K562 (cell line): Measurements from ENCODE around the gene BLZF1. TPM values are rescaled to one million over a fixed set of nuclear protein-coding genes. Genes with fewer than 3 reads are reported as not detected.

Source experiments
- CBFB ChIP-seq: sonication (generic); formaldehyde crosslinking; IDR thresholded peaks from 2 replicates; pipeline ENCODE4 v1.4.0; 2020; ENCODE audit warnings: mild to moderate bottlenecking, missing genetic modification reagents
- CEBPG ChIP-seq, 3 experiments: fragments of 200-800 bp in 1 of 3; sonication (Bioruptor generic) in 1 of 3; sonication (generic) in 1 of 3; formaldehyde crosslinking in 1 of 3; IDR thresholded peaks in 2 of 3; conservative IDR thresholded peaks in 1 of 3; 2 replicates each; pipeline versions ENCODE4 v1.6.1 to v1.8.0; 2016 to 2022; ENCODE audit warnings: missing compliant biosample characterization in 2 of 3, missing genetic modification characterization in 2 of 3, mild to moderate bottlenecking in 1 of 3, missing genetic modification reagents in 1 of 3
- DACH1 ChIP-seq: fragments of 450-650 bp; IDR thresholded peaks from 2 replicates; pipeline ENCODE4 v1.6.1; 2018; ENCODE audit not compliant: partially characterized antibody
- HBP1 ChIP-seq: fragments of 450-650 bp; formaldehyde crosslinking; IDR thresholded peaks from 2 replicates; pipeline ENCODE4 v1.4.0; 2022; ENCODE audit warnings: missing genetic modification characterization
- HDGF ChIP-seq: fragments of 450-650 bp; IDR thresholded peaks from 2 replicates; pipeline ENCODE4 v1.6.1; 2016
- MEF2A ChIP-seq: IDR thresholded peaks from 2 replicates; pipeline ENCODE4 v1.6.1; 2011; ENCODE audit warnings: low read depth, mild to moderate bottlenecking, low read length, moderate library complexity; ENCODE audit not compliant: control insufficient read depth
- NUFIP1 ChIP-seq: fragments of 450-650 bp; IDR thresholded peaks from 2 replicates; pipeline ENCODE4 v1.6.1; 2018; ENCODE audit not compliant: partially characterized antibody
- RFX5 ChIP-seq: IDR thresholded peaks from 2 replicates; pipeline ENCODE4 v1.6.1; 2011; ENCODE audit warnings: low read depth, mild to moderate bottlenecking, improper control_type of control experiment, low read length
- SMAD3 ChIP-seq: fragments of 450-650 bp; formaldehyde crosslinking; conservative IDR thresholded peaks from 2 replicates; pipeline ENCODE4 v1.4.0; 2020; ENCODE audit warnings: mild to moderate bottlenecking
- SMC3 ChIP-seq: conservative IDR thresholded peaks from 2 replicates; pipeline ENCODE4 v1.6.1; 2011; ENCODE audit warnings: low read depth, low read length, improper control_type of control experiment; ENCODE audit not compliant: insufficient read depth
- SREBF1 ChIP-seq: fragments of 150-350 bp; IDR thresholded peaks from 2 replicates; pipeline ENCODE4 v1.6.1; 2014; ENCODE audit warnings: antibody characterized with exemption, low read depth, low read length, borderline replicate concordance
- ZNF23 ChIP-seq: fragments of 250-450 bp; sonication (Bioruptor Pico); IDR thresholded peaks from 2 replicates; pipeline ENCODE4 v1.4.0; 2020; ENCODE audit warnings: mild to moderate bottlenecking
- ZNF589 ChIP-seq: fragments of 200-800 bp; sonication (Bioruptor generic); IDR thresholded peaks from 2 replicates; pipeline ENCODE4 v1.6.1; 2016; ENCODE audit warnings: low read depth, missing genetic modification characterization, missing compliant biosample characterization
- ZNF644 ChIP-seq: fragments of 200-800 bp; sonication (Bioruptor generic); IDR thresholded peaks from 2 replicates; pipeline ENCODE4 v1.6.1; 2016; ENCODE audit warnings: low read depth, missing genetic modification characterization, missing compliant biosample characterization
- ZNF699 ChIP-seq: fragments of 250-450 bp; sonication (Bioruptor Pico); IDR thresholded peaks from 2 replicates; pipeline ENCODE4 v1.8.0; 2021; ENCODE audit warnings: mild to moderate bottlenecking, moderate library complexity; ENCODE audit not compliant: insufficient replicate concordance
- polyA plus RNA-seq, 8 experiments: library from polyadenylated mRNA; depleted of rRNA in 4 of 8; stranded (reverse) in 5 of 8; unstranded in 3 of 8; fragments of >200 nt; fragmentation: Nextera tagmentation in 2 of 8; fragmentation: Illumina TruSeq in 1 of 8; extraction: Ambion mirVana in 2 of 8; extraction: Trizol in 1 of 8; gene quantifications; 2 replicates each; pipeline versions ENCODE4 v1.2.1 to v1.2.3, GENCODE V29; 2011 to 2014; ENCODE audit warnings: inconsistent platforms in 1 of 8, missing spikeins in 1 of 8
- total RNA-seq, 7 experiments: library from RNA; depleted of rRNA in 6 of 7; stranded (reverse); fragments of >200 nt in 6 of 7; fragmentation: Illumina TruSeq in 2 of 7; extraction: Trizol in 2 of 7; gene quantifications; 2 replicates each; pipeline versions ENCODE4 v1.2.1 to v1.2.3, GENCODE V29; 2011 to 2021; ENCODE audit warnings: low replicate concordance in 1 of 7
- TF ChIP-seq, protein P1 (sequence below): conservative IDR thresholded peaks from 2 replicates; pipeline ENCODE4 v1.6.1; 2011; ENCODE audit warnings: low read depth, mild to moderate bottlenecking, low read length; ENCODE audit not compliant: control insufficient read depth
- TF ChIP-seq, protein P2 (sequence below): fragments of 250-450 bp; sonication (Bioruptor Pico); IDR thresholded peaks from 2 replicates; pipeline ENCODE4 v1.8.0; 2022; ENCODE audit warnings: inconsistent platforms
- TF ChIP-seq, protein P3 (sequence below): IDR thresholded peaks from 2 replicates; pipeline ENCODE4 v1.6.1; 2012; ENCODE audit warnings: low read depth, low read length, improper control_type of control experiment, borderline replicate concordance
- TF ChIP-seq, protein P4 (sequence below), 2 experiments: fragments of 450-650 bp in 1 of 2; sonication (generic) in 1 of 2; formaldehyde crosslinking in 1 of 2; IDR thresholded peaks in 1 of 2; conservative IDR thresholded peaks in 1 of 2; 2 replicates each; pipeline versions ENCODE4 v1.6.1 to v1.8.1; 2016 to 2023; ENCODE audit warnings: mild to moderate bottlenecking in 2 of 2, moderate library complexity in 2 of 2, inconsistent platforms in 1 of 2, missing genetic modification reagents in 1 of 2

Gene BLZF1
- total and polyA plus RNA-seq, 9 of the 15 experiments (the other 6 are each of a cell fraction or from before 2014, with no cell fraction given), result 20.5 to 32.8 (median 25.3) TPM

DNA sequence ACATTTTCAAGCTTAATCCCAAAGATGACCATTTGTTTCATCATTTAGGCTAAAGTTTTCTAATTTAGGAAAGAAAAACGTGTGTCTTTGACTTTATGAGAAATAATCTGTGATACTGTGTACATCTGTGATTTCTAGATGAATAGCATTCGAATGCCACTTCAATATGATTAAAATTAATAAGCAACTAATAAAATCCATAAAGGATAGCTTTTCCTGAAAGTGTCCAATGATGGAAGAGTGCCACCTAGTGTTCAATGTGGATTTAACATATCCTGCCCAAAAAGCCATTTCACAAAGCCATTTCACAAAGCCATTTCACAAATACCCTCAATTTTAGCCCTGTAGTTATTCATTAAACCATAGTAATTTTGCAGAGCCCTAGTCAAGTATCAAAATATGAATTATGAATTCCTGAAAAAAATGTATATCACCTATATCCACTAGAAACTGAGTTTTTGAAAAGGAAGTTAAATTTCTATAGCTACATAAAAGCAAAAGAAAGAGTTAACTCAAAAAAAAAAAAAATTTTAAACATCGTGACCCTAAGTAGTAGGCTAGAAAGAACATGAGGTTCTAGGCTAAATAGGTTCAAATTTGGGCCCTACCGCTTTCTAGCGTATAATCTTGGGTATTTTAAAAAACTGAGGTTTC lies 19.5 kb upstream of the BLZF1 start (continued):
- TF ChIP-seq, protein P1, sequence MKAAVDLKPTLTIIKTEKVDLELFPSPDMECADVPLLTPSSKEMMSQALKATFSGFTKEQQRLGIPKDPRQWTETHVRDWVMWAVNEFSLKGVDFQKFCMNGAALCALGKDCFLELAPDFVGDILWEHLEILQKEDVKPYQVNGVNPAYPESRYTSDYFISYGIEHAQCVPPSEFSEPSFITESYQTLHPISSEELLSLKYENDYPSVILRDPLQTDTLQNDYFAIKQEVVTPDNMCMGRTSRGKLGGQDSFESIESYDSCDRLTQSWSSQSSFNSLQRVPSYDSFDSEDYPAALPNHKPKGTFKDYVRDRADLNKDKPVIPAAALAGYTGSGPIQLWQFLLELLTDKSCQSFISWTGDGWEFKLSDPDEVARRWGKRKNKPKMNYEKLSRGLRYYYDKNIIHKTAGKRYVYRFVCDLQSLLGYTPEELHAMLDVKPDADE, result no peak
- TF ChIP-seq ZNF23 (no peak), CBFB (no peak), SMC3 (peak; percentile 75), HDGF (no peak), ZNF589 (CRISPR knock-in tag) (0 out of 2 replicates have a peak, but pooled peaks have one; percentile 55), DACH1 (peak; percentile 91), HBP1 (CRISPR knock-in tag) (no peak), SMAD3 (CRISPR knock-in tag) (no peak), SREBF1 (no peak), ZNF644 (tag) (no peak), MEF2A (no peak), NUFIP1 (no peak), ZNF699 (CRISPR knock-in tag) (no peak), RFX5 (no peak), CEBPG (CRISPR knock-in tag; IDR thresholded peaks at IDR 0.05) (no peak), CEBPG (tag; conservative IDR thresholded peaks at IDR 0.05 in 1 of 2, IDR thresholded peaks at IDR 0.05 in 1 of 2) (peak; percentile 34 to 56; a peak in 2 of 4 replicates)
- TF ChIP-seq, protein P2, sequence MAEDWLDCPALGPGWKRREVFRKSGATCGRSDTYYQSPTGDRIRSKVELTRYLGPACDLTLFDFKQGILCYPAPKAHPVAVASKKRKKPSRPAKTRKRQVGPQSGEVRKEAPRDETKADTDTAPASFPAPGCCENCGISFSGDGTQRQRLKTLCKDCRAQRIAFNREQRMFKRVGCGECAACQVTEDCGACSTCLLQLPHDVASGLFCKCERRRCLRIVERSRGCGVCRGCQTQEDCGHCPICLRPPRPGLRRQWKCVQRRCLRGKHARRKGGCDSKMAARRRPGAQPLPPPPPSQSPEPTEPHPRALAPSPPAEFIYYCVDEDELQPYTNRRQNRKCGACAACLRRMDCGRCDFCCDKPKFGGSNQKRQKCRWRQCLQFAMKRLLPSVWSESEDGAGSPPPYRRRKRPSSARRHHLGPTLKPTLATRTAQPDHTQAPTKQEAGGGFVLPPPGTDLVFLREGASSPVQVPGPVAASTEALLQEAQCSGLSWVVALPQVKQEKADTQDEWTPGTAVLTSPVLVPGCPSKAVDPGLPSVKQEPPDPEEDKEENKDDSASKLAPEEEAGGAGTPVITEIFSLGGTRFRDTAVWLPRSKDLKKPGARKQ (CRISPR knock-in tag), result no peak
- TF ChIP-seq, protein P3, sequence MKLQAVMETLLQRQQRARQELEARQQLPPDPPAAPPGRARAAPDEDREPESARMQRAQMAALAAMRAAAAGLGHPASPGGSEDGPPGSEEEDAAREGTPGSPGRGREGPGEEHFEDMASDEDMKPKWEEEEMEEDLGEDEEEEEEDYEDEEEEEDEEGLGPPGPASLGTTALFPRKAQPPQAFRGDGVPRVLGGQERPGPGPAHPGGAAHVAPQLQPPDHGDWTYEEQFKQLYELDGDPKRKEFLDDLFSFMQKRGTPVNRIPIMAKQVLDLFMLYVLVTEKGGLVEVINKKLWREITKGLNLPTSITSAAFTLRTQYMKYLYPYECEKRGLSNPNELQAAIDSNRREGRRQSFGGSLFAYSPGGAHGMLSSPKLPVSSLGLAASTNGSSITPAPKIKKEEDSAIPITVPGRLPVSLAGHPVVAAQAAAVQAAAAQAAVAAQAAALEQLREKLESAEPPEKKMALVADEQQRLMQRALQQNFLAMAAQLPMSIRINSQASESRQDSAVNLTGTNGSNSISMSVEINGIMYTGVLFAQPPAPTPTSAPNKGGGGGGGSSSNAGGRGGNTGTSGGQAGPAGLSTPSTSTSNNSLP, result peak; percentile 54; the same call in 1 of the 2 replicates
- TF ChIP-seq, protein P4, sequence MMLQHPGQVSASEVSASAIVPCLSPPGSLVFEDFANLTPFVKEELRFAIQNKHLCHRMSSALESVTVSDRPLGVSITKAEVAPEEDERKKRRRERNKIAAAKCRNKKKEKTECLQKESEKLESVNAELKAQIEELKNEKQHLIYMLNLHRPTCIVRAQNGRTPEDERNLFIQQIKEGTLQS (IDR thresholded peaks at IDR 0.05), result peak; percentile 33; the same call in 1 of the 2 replicates
- TF ChIP-seq, protein P4 (CRISPR knock-in tag; conservative IDR thresholded peaks at IDR 0.05), result no peak
